Osteoblast (primary cell): ENCODE data around the gene AHNAK. TPM values are rescaled to one million over a fixed set of nuclear protein-coding genes. Genes with fewer than 3 reads are reported as not detected.

Experiments
- DNase-seq: peaks from one replicate; pipeline ENCODE4 v3.0.0; 2011; ENCODE audit warnings: low spot score, mixed read lengths; ENCODE audit not compliant: insufficient read length; ENCODE audit errors: missing footprints
- H2AFZ ChIP-seq: 2 replicates; pipeline ENCODE4 v1.6.0; 2011; ENCODE audit warnings: mild to moderate bottlenecking, low read length
- H3K27ac ChIP-seq: 2 replicates; pipeline ENCODE4 v1.5.1; 2011; ENCODE audit warnings: mild to moderate bottlenecking, low read depth, low read length, moderate library complexity
- H3K27me3 ChIP-seq: 2 replicates; pipeline ENCODE4 v1.6.0; 2012; ENCODE audit warnings: mild to moderate bottlenecking, control low read depth, inconsistent platforms, low read length, moderate library complexity; ENCODE audit not compliant: insufficient read depth
- H3K36me3 ChIP-seq: 2 replicates; pipeline ENCODE4 v1.5.1; 2011; ENCODE audit warnings: mild to moderate bottlenecking, low read length, control low read depth, moderate library complexity; ENCODE audit not compliant: insufficient read depth
- H3K4me1 ChIP-seq: 2 replicates; pipeline ENCODE4 v1.5.1; 2011; ENCODE audit warnings: mild to moderate bottlenecking, low read length, control low read depth, moderate library complexity; ENCODE audit not compliant: insufficient read depth
- H3K4me2 ChIP-seq: 2 replicates; pipeline ENCODE4 v1.6.0; 2011; ENCODE audit warnings: mild to moderate bottlenecking, low read length; ENCODE audit not compliant: insufficient read depth
- H3K4me3 ChIP-seq: fragments of 200-600 bp; sonication (generic); 3 replicates; pipeline ENCODE4 v1.5.1; 2012; ENCODE audit warnings: mild to moderate bottlenecking, low read length, inconsistent platforms; ENCODE audit not compliant: insufficient read depth
- H3K79me2 ChIP-seq: 2 replicates; pipeline ENCODE4 v1.6.0; 2012; ENCODE audit warnings: mild to moderate bottlenecking, low read length, control low read depth, inconsistent platforms; ENCODE audit not compliant: insufficient read depth
- H3K9me3 ChIP-seq: 2 replicates; pipeline ENCODE4 v1.5.1; 2011; ENCODE audit warnings: low read depth, low read length, control low read depth
- H4K20me1 ChIP-seq: 2 replicates; pipeline ENCODE4 v1.6.0; 2012; ENCODE audit warnings: mild to moderate bottlenecking, low read length, control low read depth; ENCODE audit not compliant: insufficient read depth
- total RNA-seq: library from RNA; depleted of rRNA; stranded (reverse); fragments of >200 nt; gene quantifications from 2 replicates; pipeline ENCODE4 v1.2.3, GENCODE V29; 2012
- TF ChIP-seq, protein P1 (sequence below): IDR thresholded peaks from 2 replicates; pipeline ENCODE4 v1.5.1; 2011; ENCODE audit warnings: mild to moderate bottlenecking, low read depth, low read length, moderate library complexity; ENCODE audit errors: extremely low read depth

The AHNAK gene
- total RNA-seq, 1 donor: 720 TPM

- peak overlapping the region; percentile 86 for H3K27ac ChIP-seq
- peak overlapping the region; percentile 91 for H3K4me2 ChIP-seq
- peak; percentile 90 for DNase-seq
- no peaks in the 10 kb centered on the region for H4K20me1 ChIP-seq
- H2AFZ ChIP-seq: peak overlapping the region; percentile 34
- H3K36me3 ChIP-seq: no peaks in the 10 kb centered on the region
- peak overlapping the region; percentile 58 for H3K4me3 ChIP-seq
- TF ChIP-seq, protein P1, sequence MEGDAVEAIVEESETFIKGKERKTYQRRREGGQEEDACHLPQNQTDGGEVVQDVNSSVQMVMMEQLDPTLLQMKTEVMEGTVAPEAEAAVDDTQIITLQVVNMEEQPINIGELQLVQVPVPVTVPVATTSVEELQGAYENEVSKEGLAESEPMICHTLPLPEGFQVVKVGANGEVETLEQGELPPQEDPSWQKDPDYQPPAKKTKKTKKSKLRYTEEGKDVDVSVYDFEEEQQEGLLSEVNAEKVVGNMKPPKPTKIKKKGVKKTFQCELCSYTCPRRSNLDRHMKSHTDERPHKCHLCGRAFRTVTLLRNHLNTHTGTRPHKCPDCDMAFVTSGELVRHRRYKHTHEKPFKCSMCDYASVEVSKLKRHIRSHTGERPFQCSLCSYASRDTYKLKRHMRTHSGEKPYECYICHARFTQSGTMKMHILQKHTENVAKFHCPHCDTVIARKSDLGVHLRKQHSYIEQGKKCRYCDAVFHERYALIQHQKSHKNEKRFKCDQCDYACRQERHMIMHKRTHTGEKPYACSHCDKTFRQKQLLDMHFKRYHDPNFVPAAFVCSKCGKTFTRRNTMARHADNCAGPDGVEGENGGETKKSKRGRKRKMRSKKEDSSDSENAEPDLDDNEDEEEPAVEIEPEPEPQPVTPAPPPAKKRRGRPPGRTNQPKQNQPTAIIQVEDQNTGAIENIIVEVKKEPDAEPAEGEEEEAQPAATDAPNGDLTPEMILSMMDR: peak; percentile 6
- no peaks in the 10 kb centered on the region for H3K27me3 ChIP-seq
- peaks cover 52% of the 10 kb centered on the region for H3K4me1 ChIP-seq
- no peaks in the 10 kb centered on the region for H3K9me3 ChIP-seq
- H3K79me2 ChIP-seq: no peaks in the 10 kb centered on the region
Measured at GRCh38 chr11:62431171-62431901, 115.3 kb downstream of the AHNAK start.

DNA sequence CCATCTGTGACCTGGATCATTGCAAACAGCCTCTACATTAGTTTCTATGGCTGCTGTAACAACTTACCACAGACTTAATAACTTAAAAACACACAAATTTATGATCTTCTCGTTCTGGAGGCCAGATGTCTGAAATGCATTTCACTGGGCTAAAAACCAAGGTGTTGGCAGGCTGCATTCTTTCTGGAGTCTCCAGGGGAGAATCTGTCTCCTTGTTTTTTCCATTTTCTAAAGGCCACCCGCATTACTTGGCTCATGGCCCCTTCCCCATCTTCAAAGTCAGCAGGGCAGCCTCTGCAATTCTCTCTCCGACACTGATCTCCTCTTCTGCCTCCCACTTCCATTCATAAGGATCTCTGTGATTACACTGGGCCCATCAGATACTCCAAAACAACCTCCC, 116.2 kb downstream of the AHNAK start:
- no peaks in the 10 kb centered on the region for H3K79me2 ChIP-seq
- H3K27me3 ChIP-seq: no peaks in the 10 kb centered on the region
- no peaks in the 10 kb centered on the region for H3K9me3 ChIP-seq
- H2AFZ ChIP-seq: no peak overlapping the region
- H3K4me2 ChIP-seq: peak overlapping the region; percentile 91
- no peaks in the 10 kb centered on the region for H4K20me1 ChIP-seq
- TF ChIP-seq, protein P1: no peak
- H3K36me3 ChIP-seq: no peaks in the 10 kb centered on the region
- H3K4me1 ChIP-seq: peaks cover 54% of the 10 kb centered on the region
- H3K4me3 ChIP-seq: no peak overlapping the region
- peak overlapping the region; percentile 86 for H3K27ac ChIP-seq
- DNase-seq: no peak

- no peak overlapping the region for H3K4me2 ChIP-seq
- no peaks in the 10 kb centered on the region for H3K79me2 ChIP-seq
- no peaks in the 10 kb centered on the region for H3K9me3 ChIP-seq
- no peak overlapping the region for H3K4me3 ChIP-seq
- H3K4me1 ChIP-seq: peaks cover 53% of the 10 kb centered on the region
- no peaks in the 10 kb centered on the region for H3K27me3 ChIP-seq
- H3K27ac ChIP-seq: peak overlapping the region; percentile 76
- no peak overlapping the region for H2AFZ ChIP-seq
- H4K20me1 ChIP-seq: no peaks in the 10 kb centered on the region
- H3K36me3 ChIP-seq: no peaks in the 10 kb centered on the region
- DNase-seq: no peak
- TF ChIP-seq, protein P1: no peak
Measured at GRCh38 chr11:62428871-62429560, 117.6 kb downstream of the AHNAK start.

DNA sequence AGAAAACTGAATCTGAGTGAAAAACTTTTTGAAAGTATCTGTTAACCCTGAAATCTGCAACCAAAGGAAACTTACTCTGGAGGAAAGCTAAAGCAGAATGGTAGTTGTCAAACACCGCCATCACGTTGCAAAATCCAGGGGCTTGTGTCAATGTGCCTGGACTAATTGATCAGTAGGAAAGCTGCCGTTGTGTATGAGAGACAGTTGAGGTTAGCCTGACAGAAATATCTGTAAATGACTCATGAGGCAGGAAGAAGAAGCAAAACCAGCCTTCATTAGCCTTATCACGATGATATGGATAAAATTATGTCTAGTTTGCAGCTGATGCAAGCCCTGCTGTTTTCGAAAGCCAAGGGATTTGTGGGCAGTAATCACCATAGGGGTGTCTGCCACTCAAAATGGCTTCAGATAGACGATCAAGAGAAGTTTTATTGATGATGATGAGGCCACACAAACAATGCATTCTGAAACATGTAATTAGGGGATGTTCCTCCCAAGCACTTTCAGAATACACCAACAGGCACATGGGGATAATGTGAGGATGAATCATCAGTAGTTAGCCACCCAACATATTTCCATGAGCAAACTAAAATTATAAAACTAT, 118.9 kb downstream of the AHNAK start:
- TF ChIP-seq, protein P1: no peak
- peak; percentile 22 for DNase-seq
- Histone ChIP-seq H3K27me3 (no peaks in the 10 kb centered on the region), H3K27ac (peak overlapping the region; percentile 76), H3K4me3 (peak overlapping the region; percentile 14), H3K36me3 (no peaks in the 10 kb centered on the region), H3K9me3 (no peaks in the 10 kb centered on the region), H2AFZ (peak overlapping the region; percentile 36), H3K4me2 (peak overlapping the region; percentile 67), H3K4me1 (peaks cover 46% of the 10 kb centered on the region), H4K20me1 (no peaks in the 10 kb centered on the region), H3K79me2 (no peaks in the 10 kb centered on the region)
